K562 (cell line): Measurements from ENCODE around the gene MATR3. TPM values are rescaled to one million over a fixed set of nuclear protein-coding genes. Genes with fewer than 3 reads are reported as not detected.

ENCODE experiments used
- ATAC-seq: fragments of 200-7000 bp; cut with Tn5 transposase; 3 replicates; pipeline ENCODE4 v1.9.1; 2020; ENCODE audit warnings: moderate library complexity
- BruUV-seq: library from RNA; stranded (reverse); fragments of 400-500 nt; replicated peaks from 2 replicates; lab custom pipeline; 2021; lab: Mats Ljungman, UMichigan
- CTCF ChIA-PET: fragments of 300-600 bp; formaldehyde crosslinking; extraction: SDS; loops from one replicate; lab custom pipeline; 2021; ENCODE audit warnings: low intra/inter-chr PET ratio; lab: Yijun Ruan, JAX
- POLR2A ChIA-PET: fragments of 300-600, 350-650 bp; sonication (Branson Sonifier 250); formaldehyde crosslinking; extraction: SDS; loops from one replicate; lab custom pipeline; 2021; ENCODE audit warnings: antibody characterized with exemption, inconsistent platforms; lab: Yijun Ruan, JAX
- DNase-seq, 4 experiments: peaks; one replicate each; pipeline versions ENCODE4 v3.0.0 to v3.0.0-alpha.2; 2011 to 2018; ENCODE audit warnings: low spot score in 3 of 4, mixed read lengths in 3 of 4; ENCODE audit errors: extremely low read depth in 1 of 4
- FAIRE-seq: peaks from 2 replicates; lab custom pipeline; 2011; peaks lifted over from hg19 to GRCh38; lab: Jason Lieb, UNC
- H2AFZ ChIP-seq: 2 replicates; pipeline ENCODE4 v1.6.0; 2011; ENCODE audit warnings: low read depth, low read length, control low read depth, inconsistent platforms
- H3K27ac ChIP-seq: fragments of 200-600 bp; 3 replicates; pipeline ENCODE4 v1.8.0; 2011; ENCODE audit warnings: low read depth, mild to moderate bottlenecking, control low read depth, inconsistent platforms, low read length, moderate library complexity, mixed read lengths; ENCODE audit errors: extremely low read depth
- H3K27me3 ChIP-seq, 2 experiments: fragments of 300-600 bp in 1 of 2; 2 replicates in 1 of 2; 3 replicates in 1 of 2; pipeline versions ENCODE4 v1.6.0 to v1.8.0; 2011; ENCODE audit warnings: inconsistent platforms in 2 of 2, low read length in 2 of 2, mild to moderate bottlenecking in 1 of 2, mixed read lengths in 1 of 2, moderate library complexity in 1 of 2; ENCODE audit not compliant: control insufficient read depth in 2 of 2, insufficient read depth in 2 of 2
- H3K36me3 ChIP-seq: fragments of 300-600 bp; 3 replicates; pipeline ENCODE4 v1.8.0; 2011; ENCODE audit warnings: mild to moderate bottlenecking, low read length, inconsistent platforms; ENCODE audit not compliant: control insufficient read depth, insufficient read depth
- H3K4me1 ChIP-seq, 2 experiments: fragments of 200-600 bp in 1 of 2; replicated peaks in 1 of 2; 2 replicates in 1 of 2; 3 replicates in 1 of 2; pipeline versions ENCODE4 v1.5.1 to v1.8.0; 2011; ENCODE audit warnings: inconsistent platforms in 2 of 2, low read length in 2 of 2, mild to moderate bottlenecking in 1 of 2, mixed read lengths in 1 of 2, moderate library complexity in 1 of 2; ENCODE audit not compliant: control insufficient read depth in 2 of 2, insufficient read depth in 2 of 2
- H3K4me2 ChIP-seq: 2 replicates; pipeline ENCODE4 v1.6.1; 2011; ENCODE audit warnings: low read length, control low read depth, inconsistent platforms, mixed read lengths; ENCODE audit not compliant: insufficient read depth
- H3K4me3 ChIP-seq: fragments of 200-600 bp; sonication (generic), shearing (Covaris generic); 2 replicates; pipeline ENCODE4 v1.5.1; 2016; ENCODE audit warnings: control low read depth, inconsistent platforms
- H3K79me2 ChIP-seq: fragments of 200-600 bp; 3 replicates; pipeline ENCODE4 v1.8.0; 2011; ENCODE audit warnings: low read length, inconsistent platforms; ENCODE audit not compliant: control insufficient read depth, insufficient read depth
- H3K9ac ChIP-seq, 2 experiments: 2 replicates each; pipeline versions ENCODE4 v1.6.0 to v1.6.1; 2011; ENCODE audit warnings: low read depth in 2 of 2, low read length in 2 of 2, control low read depth in 1 of 2, inconsistent platforms in 1 of 2, mild to moderate bottlenecking in 1 of 2, mixed read lengths in 1 of 2; ENCODE audit not compliant: insufficient read depth in 1 of 2
- H3K9me1 ChIP-seq: one replicate; pipeline ENCODE4 v1.6.0; 2011; ENCODE audit warnings: inconsistent platforms, mild to moderate bottlenecking, low read length, moderate library complexity; ENCODE audit not compliant: control insufficient read depth, insufficient read depth
- H3K9me3 ChIP-seq: replicated peaks from 2 replicates; pipeline ENCODE4 v1.5.1; 2011; ENCODE audit warnings: low read depth, low read length, inconsistent platforms; ENCODE audit not compliant: control insufficient read depth, insufficient read depth
- H4K20me1 ChIP-seq: replicated peaks from 2 replicates; pipeline ENCODE4 v1.6.1; 2011; ENCODE audit warnings: low read length, inconsistent platforms, mixed read lengths; ENCODE audit not compliant: control insufficient read depth, insufficient read depth
- FOXM1 ChIP-seq, 2 experiments: fragments of 450-650 bp in 1 of 2; sonication (generic) in 1 of 2; formaldehyde crosslinking in 1 of 2; IDR thresholded peaks; 2 replicates each; pipeline versions ENCODE4 v1.6.1 to v1.9.0; 2017 to 2022; ENCODE audit warnings: low read depth in 2 of 2, mild to moderate bottlenecking in 2 of 2, missing genetic modification reagents in 1 of 2, moderate library complexity in 1 of 2
- GABPA ChIP-seq: fragments of 200-800 bp; sonication (Bioruptor generic); conservative IDR thresholded peaks from 2 replicates; pipeline ENCODE4 v1.6.1; 2016; ENCODE audit warnings: low read depth, missing genetic modification characterization, missing compliant biosample characterization
- GATA2 ChIP-seq: sonication (generic); formaldehyde crosslinking; IDR thresholded peaks from 2 replicates; pipeline ENCODE4 v1.4.0; 2020; ENCODE audit warnings: mild to moderate bottlenecking, missing genetic modification reagents
- WGBS: fragments of 100-300 bp; shearing (Covaris generic); methylation state at CpG from one replicate; pipeline ENCODE4 v1.1.6; 2016; ENCODE audit warnings: low coverage, mixed read lengths; ENCODE audit not compliant: insufficient coverage; ENCODE audit errors: missing lambda C conversion rate; 5-methylcytosine and 5-hydroxymethylcytosine counted together
- in situ Hi-C: fragments of 300-500 bp; cut with MboI; formaldehyde crosslinking; loops from 4 replicates; pipeline ENCODE4 v1.15.0; 2018; ENCODE audit warnings: inconsistent platforms, mixed read lengths
- intact Hi-C: fragments of 100-400 bp; cut with micrococcal nuclease; formaldehyde crosslinking; loops from 2 replicates; pipeline ENCODE4 v1.14.2; 2022
- polyA plus RNA-seq, 8 experiments: library from polyadenylated mRNA; depleted of rRNA in 4 of 8; stranded (reverse) in 5 of 8; unstranded in 3 of 8; fragments of >200 nt; fragmentation: Nextera tagmentation in 2 of 8; fragmentation: Illumina TruSeq in 1 of 8; extraction: Ambion mirVana in 2 of 8; extraction: Trizol in 1 of 8; gene quantifications; 2 replicates each; pipeline versions ENCODE4 v1.2.1 to v1.2.3, GENCODE V29; 2011 to 2014; ENCODE audit warnings: inconsistent platforms in 1 of 8, missing spikeins in 1 of 8
- total RNA-seq, 7 experiments: library from RNA; depleted of rRNA in 6 of 7; stranded (reverse); fragments of >200 nt in 6 of 7; fragmentation: Illumina TruSeq in 2 of 7; extraction: Trizol in 2 of 7; gene quantifications; 2 replicates each; pipeline versions ENCODE4 v1.2.1 to v1.2.3, GENCODE V29; 2011 to 2021; ENCODE audit warnings: low replicate concordance in 1 of 7

MATR3 gene
- total and polyA plus RNA-seq, 9 of the 15 experiments (the other 6 are each of a cell fraction or from before 2014, with no cell fraction given), result 150 to 425 (median 263) TPM

DNA sequence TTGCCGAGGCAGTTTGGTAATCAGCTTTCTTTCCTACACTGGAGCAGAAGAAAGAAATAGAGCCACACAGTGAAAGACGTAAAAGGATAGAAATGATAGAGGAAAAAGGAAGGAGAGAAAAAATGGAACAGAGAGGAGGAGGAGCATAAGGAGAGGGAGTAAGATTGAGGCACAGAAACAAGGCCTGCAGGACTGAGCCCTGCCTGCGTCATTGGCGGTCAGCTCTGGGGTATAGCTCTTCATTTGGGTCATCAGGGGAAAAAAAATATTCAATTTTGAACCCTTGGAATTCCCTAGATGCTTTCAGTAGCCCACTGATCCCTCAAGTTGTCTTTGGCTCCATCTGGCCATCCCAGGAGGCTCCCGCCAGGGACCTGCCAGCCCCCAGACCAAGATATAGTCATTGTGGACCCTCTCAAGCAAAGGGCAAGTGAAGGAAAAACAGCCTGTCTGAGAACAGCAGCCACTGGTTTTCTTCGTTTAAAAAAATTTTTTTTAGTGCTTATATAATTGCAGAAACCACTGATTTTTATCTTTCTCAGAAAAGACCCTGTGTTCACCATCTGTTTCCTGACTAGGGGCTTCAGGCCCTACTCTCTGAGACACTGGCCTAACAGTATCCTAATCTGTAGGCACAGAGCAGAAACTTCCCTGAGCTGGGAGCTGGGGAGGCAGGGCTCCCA lies 31.3 kb upstream of the MATR3 start:
- no peak overlapping the region for H3K9ac ChIP-seq
- 69% methylated on average over 6 of the region's 6 CpGs for WGBS
- ATAC-seq (no peak), DNase-seq (no peak), FAIRE-seq (no peak)
- intact Hi-C loops (loop anchor here (2.0 to 5.0 kb wide), 5 partner anchors 171 to 797 kb away; partner anchors contain the start of genes EGR1 and HSPA9), in situ Hi-C loops (loop anchor here (10.0 kb wide), 1 partner anchor 677 kb away; no protein-coding TSS in a partner anchor)
- no peaks in the 10 kb centered on the region for H3K79me2 ChIP-seq
- H3K4me2 ChIP-seq, result no peak overlapping the region
- BruUV-seq, result no TSS peak
- no peak for TF ChIP-seq GABPA
- TF ChIP-seq FOXM1 (IDR thresholded peaks at IDR 0.05; ENCODE audit: low read depth), result no peak
- 0 out of 2 replicates have a peak, but pooled peaks have one; percentile 36 for TF ChIP-seq FOXM1 (CRISPR knock-in tag; IDR thresholded peaks at IDR 0.05; ENCODE audit: low read depth)
- peak; percentile 34; the same call in 1 of the 2 replicates for TF ChIP-seq GATA2 (CRISPR knock-in tag)
- H3K9me3 ChIP-seq, result no peaks in the 10 kb centered on the region
- peak overlapping the region; percentile 56 for H2AFZ ChIP-seq
- ChIA-PET POLR2A (interaction anchor here (0.9 to 1.3 kb wide), 2 partner anchors 12 to 35 kb away, joined by 3 to 4 read pairs; no protein-coding TSS in a partner anchor), CTCF (interaction anchor here (0.6 to 1.1 kb wide), 4 partner anchors 170 to 473 kb away, joined by 3 to 5 read pairs (median 4); no protein-coding TSS in a partner anchor)
- peaks cover 0 to 10% of the 10 kb centered on the region in 2 experiments; a peak in 4 of 5 replicates for H3K4me1 ChIP-seq
- no peaks in the 10 kb centered on the region for H3K36me3 ChIP-seq
- no peaks in the 10 kb centered on the region for H3K27me3 ChIP-seq
- no peaks in the 10 kb centered on the region for H3K9me1 ChIP-seq
- no peak overlapping the region for H3K27ac ChIP-seq
- H4K20me1 ChIP-seq, result no peaks in the 10 kb centered on the region
- no peak overlapping the region for H3K4me3 ChIP-seq
